ENCODE results near the gene USP34. TPM values are rescaled to one million over a fixed set of nuclear protein-coding genes. Genes with fewer than 3 reads are reported as not detected.

USP34 gene
- total and polyA plus RNA-seq, 2 experiments from 2014 or later = 42.4 to 94.5 TPM

DNA sequence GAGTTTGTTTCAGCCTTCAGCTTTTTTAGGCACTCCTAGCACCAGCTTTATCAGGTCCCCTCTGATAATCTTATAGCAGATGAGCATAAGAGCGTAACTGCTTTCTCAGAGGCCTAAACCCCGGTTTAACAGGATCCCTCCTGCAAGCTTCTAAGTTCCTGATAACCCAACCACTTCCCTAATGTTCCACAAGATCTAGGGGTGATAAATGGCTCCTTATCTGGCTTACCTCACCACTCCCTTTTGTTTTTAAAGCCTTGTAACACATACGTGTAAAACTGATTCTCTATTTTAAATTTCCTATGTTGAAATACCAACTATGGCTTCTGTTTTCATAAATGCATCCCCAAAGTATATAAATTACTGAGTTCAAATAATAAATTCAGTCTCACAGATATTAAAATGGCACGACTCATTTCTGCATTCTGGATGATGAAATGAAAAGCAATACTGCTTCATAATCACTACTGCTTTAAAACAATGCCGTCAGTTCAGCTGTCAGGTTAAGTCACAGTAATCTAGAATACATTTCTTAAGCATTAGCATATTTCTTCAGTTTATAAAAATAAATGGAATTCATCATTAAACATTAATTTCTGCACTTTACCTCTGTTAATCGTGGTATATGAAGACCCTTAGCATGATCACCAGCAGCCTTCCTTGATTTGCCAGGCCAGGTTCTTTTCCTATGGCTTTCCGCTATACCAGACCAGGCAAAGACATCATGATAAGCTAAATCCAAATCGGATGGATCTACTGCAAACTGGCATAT is 182.6 kb downstream of the USP34 start:
- TF ChIP-seq, protein P1, sequence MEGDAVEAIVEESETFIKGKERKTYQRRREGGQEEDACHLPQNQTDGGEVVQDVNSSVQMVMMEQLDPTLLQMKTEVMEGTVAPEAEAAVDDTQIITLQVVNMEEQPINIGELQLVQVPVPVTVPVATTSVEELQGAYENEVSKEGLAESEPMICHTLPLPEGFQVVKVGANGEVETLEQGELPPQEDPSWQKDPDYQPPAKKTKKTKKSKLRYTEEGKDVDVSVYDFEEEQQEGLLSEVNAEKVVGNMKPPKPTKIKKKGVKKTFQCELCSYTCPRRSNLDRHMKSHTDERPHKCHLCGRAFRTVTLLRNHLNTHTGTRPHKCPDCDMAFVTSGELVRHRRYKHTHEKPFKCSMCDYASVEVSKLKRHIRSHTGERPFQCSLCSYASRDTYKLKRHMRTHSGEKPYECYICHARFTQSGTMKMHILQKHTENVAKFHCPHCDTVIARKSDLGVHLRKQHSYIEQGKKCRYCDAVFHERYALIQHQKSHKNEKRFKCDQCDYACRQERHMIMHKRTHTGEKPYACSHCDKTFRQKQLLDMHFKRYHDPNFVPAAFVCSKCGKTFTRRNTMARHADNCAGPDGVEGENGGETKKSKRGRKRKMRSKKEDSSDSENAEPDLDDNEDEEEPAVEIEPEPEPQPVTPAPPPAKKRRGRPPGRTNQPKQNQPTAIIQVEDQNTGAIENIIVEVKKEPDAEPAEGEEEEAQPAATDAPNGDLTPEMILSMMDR (IDR thresholded peaks at IDR 0.05; ENCODE audit: low read depth, low read length) = no peak
- H3K4me3 ChIP-seq = no peak overlapping the region
- H3K36me3 ChIP-seq = peaks cover 43% of the 10 kb centered on the region
- peak in 1 of 2 donors; percentile 53 for DNase-seq (ENCODE audit: low read depth in 1 of 2, low spot score in 1 of 2)
- no peaks in the 10 kb centered on the region for H3K27me3 ChIP-seq
- H3K9me3 ChIP-seq (ENCODE audit: low read depth) = no peaks in the 10 kb centered on the region
- no peaks in the 10 kb centered on the region for H3K4me1 ChIP-seq (ENCODE audit: low read depth)
- H3K27ac ChIP-seq = peak overlapping the region; percentile 52

DNA sequence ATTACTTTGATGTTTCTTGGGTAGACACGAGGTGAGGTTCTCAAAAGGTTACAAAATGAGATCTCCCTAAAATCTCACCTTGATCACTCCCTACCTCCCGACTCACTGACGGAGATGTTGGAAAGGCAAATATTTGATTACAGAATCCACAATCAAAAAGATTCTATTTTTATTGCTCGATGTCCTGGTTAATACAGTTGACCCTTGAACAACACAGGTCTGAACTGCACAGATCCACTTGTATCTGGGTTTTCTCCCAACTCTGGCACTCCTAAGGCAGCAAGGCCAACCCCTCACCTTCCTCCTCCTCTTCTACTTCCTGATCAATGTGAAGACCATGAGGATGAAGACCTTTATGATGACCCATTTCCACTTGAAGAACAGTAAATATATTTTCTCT is 183.6 kb downstream of the USP34 start:
- H3K9me3 ChIP-seq (ENCODE audit: low read depth) = no peaks in the 10 kb centered on the region
- no peaks in the 10 kb centered on the region for H3K4me1 ChIP-seq (ENCODE audit: low read depth)
- TF ChIP-seq, protein P1 (IDR thresholded peaks at IDR 0.05; ENCODE audit: low read depth, low read length) = no peak
- H3K27me3 ChIP-seq = no peaks in the 10 kb centered on the region
- peaks cover 38% of the 10 kb centered on the region for H3K36me3 ChIP-seq
- H3K4me3 ChIP-seq = no peak overlapping the region
- H3K27ac ChIP-seq = peak overlapping the region; percentile 52
- DNase-seq (ENCODE audit: low read depth in 1 of 2, low spot score in 1 of 2) = no peak

DNA sequence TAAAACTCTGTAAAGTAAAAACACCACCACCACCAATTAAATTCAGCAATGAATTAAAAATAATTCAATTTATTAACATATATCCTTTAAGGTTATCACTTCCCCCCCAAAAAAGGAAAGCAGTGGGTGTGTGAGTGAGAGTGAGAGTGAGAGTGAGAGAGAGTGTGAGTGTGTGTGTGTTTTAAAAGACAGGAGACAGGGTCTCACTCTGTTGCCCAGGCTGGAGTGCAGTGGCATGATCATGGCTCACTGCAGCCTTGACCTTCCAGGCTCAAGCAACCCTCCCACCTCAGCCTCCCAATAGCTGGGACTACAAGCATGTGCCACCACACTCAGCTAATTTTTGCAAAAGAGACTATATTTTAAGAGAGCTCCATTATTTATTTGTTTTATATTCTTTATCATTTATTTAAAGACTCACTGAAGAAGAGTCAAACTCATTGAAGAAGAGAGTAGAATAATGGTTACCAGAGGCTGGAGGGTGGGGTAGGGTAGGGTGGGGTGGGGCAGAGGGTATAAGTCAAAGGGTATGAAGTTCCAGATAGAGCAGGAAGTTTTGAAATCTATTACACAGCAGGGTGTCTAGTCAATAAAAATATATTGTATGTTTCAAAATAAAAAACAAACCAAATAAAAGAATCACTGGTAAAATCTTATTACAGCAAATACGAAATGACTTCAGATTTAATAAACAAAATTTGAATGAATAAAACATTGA is 187.3 kb downstream of the USP34 start:
- Histone ChIP-seq H3K9me3 (ENCODE audit: low read depth) (no peaks in the 10 kb centered on the region), H3K4me1 (ENCODE audit: low read depth) (no peaks in the 10 kb centered on the region), H3K4me3 (no peak overlapping the region), H3K36me3 (peaks cover 54% of the 10 kb centered on the region), H3K27ac (no peak overlapping the region), H3K27me3 (no peaks in the 10 kb centered on the region)
- DNase-seq (ENCODE audit: low read depth in 1 of 2, low spot score in 1 of 2) = no peak
- TF ChIP-seq, protein P1 (IDR thresholded peaks at IDR 0.05; ENCODE audit: low read depth, low read length) = no peak

DNA sequence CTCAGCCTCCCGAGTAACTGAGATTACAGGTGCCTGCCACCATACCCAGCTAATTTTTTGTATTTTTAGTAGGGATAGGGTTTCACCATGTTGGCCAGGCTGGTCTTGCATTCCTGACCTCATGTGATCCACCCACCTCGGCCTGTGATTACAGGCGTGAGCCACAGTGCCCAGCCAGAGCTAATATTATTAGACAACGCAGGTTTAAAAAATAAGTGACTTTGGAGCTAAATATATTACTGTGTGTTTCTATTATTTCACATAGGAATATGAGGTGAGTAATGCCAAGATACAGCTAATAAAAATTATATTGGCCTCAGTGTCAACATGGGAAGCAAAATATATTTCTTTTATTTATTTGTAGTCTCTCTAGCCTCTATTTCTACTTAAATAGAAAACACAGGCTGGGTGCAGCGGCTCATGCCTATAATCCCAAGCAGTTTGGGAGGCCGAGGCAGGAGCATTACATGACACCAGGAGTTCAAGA is 188.7 kb downstream of the USP34 start:
- TF ChIP-seq, protein P1 (IDR thresholded peaks at IDR 0.05; ENCODE audit: low read depth, low read length) = no peak
- H3K27me3 ChIP-seq = no peaks in the 10 kb centered on the region
- no peaks in the 10 kb centered on the region for H3K9me3 ChIP-seq (ENCODE audit: low read depth)
- DNase-seq (ENCODE audit: low read depth in 1 of 2, low spot score in 1 of 2) = no peak
- no peaks in the 10 kb centered on the region for H3K4me1 ChIP-seq (ENCODE audit: low read depth)
- H3K27ac ChIP-seq = no peak overlapping the region
- H3K4me3 ChIP-seq = no peak overlapping the region
- H3K36me3 ChIP-seq = peaks cover 63% of the 10 kb centered on the region

DNA sequence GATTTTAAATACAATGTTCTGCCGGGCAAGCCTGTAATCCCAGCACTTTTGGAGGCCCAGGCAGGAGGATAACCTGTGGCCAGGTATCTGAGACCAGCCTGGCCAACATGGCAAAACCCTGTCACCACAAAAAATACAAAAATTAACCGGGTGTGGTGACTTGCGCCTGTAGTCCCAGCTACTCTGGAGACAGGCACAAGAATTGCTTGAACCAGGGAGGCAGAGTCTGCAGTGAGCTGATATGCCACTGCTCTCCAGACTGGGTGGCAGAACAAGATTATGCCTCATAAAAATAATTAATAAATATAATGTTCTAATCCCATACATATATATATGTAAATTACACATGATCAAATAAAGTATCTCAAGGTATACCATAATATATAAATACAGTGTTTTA is 189.6 kb downstream of the USP34 start:
- Histone ChIP-seq H3K27me3 (no peaks in the 10 kb centered on the region), H3K36me3 (peaks cover 60% of the 10 kb centered on the region), H3K9me3 (ENCODE audit: low read depth) (no peaks in the 10 kb centered on the region), H3K27ac (no peak overlapping the region), H3K4me1 (ENCODE audit: low read depth) (no peaks in the 10 kb centered on the region), H3K4me3 (no peak overlapping the region)
- no peak for DNase-seq (ENCODE audit: low read depth in 1 of 2, low spot score in 1 of 2)
- TF ChIP-seq, protein P1 (IDR thresholded peaks at IDR 0.05; ENCODE audit: low read depth, low read length) = no peak
